Panc1 (cell line): ENCODE measurements around the gene RAB5A.

Source experiments
- SIN3A ChIP-seq: IDR thresholded peaks from 2 replicates; pipeline ENCODE4 v1.6.1; 2012; ENCODE audit warnings: low read depth, mild to moderate bottlenecking, low read length, moderate library complexity, borderline replicate concordance; ENCODE audit not compliant: insufficient read depth
- TF ChIP-seq, protein P1 (sequence below), 2 experiments: IDR thresholded peaks; 2 replicates each; pipeline ENCODE4 v1.6.1; 2011 to 2012; ENCODE audit warnings: low read depth in 2 of 2, control low read depth in 1 of 2, low read length in 1 of 2, mild to moderate bottlenecking in 1 of 2, moderate library complexity in 1 of 2; ENCODE audit not compliant: insufficient read depth in 1 of 2
- TF ChIP-seq, protein P2 (sequence below): fragments of 450-650 bp; IDR thresholded peaks from 2 replicates; pipeline ENCODE4 v1.5.1; 2017; ENCODE audit warnings: mild to moderate bottlenecking

DNA sequence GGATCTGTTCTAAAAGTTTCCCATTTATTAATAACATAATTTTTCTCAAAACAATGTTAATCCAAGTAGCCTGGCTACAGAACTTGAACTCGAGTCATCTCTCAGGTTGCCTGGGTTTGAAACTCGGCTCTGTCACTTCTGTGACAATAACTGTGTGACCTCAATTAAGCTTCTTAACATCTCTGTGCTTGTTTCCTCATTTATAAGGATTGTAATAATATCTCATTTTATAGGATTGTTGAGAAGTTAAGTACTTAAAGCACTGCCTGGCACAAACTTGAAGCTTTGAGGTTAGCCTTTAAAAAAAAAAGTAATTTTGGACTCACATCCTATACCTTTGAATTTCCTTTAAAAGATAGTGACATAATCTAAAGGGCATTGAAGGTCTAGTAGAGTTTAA is 3.4 kb downstream of the RAB5A start:
- no peak for TF ChIP-seq SIN3A
- TF ChIP-seq, protein P1, sequence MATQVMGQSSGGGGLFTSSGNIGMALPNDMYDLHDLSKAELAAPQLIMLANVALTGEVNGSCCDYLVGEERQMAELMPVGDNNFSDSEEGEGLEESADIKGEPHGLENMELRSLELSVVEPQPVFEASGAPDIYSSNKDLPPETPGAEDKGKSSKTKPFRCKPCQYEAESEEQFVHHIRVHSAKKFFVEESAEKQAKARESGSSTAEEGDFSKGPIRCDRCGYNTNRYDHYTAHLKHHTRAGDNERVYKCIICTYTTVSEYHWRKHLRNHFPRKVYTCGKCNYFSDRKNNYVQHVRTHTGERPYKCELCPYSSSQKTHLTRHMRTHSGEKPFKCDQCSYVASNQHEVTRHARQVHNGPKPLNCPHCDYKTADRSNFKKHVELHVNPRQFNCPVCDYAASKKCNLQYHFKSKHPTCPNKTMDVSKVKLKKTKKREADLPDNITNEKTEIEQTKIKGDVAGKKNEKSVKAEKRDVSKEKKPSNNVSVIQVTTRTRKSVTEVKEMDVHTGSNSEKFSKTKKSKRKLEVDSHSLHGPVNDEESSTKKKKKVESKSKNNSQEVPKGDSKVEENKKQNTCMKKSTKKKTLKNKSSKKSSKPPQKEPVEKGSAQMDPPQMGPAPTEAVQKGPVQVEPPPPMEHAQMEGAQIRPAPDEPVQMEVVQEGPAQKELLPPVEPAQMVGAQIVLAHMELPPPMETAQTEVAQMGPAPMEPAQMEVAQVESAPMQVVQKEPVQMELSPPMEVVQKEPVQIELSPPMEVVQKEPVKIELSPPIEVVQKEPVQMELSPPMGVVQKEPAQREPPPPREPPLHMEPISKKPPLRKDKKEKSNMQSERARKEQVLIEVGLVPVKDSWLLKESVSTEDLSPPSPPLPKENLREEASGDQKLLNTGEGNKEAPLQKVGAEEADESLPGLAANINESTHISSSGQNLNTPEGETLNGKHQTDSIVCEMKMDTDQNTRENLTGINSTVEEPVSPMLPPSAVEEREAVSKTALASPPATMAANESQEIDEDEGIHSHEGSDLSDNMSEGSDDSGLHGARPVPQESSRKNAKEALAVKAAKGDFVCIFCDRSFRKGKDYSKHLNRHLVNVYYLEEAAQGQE (IDR thresholded peaks at IDR 0.05; ENCODE audit: insufficient read depth in 1 of 2, low read depth in 2 of 2, low read length in 1 of 2) = no peak
- TF ChIP-seq, protein P2, sequence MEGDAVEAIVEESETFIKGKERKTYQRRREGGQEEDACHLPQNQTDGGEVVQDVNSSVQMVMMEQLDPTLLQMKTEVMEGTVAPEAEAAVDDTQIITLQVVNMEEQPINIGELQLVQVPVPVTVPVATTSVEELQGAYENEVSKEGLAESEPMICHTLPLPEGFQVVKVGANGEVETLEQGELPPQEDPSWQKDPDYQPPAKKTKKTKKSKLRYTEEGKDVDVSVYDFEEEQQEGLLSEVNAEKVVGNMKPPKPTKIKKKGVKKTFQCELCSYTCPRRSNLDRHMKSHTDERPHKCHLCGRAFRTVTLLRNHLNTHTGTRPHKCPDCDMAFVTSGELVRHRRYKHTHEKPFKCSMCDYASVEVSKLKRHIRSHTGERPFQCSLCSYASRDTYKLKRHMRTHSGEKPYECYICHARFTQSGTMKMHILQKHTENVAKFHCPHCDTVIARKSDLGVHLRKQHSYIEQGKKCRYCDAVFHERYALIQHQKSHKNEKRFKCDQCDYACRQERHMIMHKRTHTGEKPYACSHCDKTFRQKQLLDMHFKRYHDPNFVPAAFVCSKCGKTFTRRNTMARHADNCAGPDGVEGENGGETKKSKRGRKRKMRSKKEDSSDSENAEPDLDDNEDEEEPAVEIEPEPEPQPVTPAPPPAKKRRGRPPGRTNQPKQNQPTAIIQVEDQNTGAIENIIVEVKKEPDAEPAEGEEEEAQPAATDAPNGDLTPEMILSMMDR = no peak
